ENCODE results near the gene FGFBP1.
"Not testable (repeated sequence)": the region's sequence is repeated elsewhere in the genome, so short reads cannot be mapped to it uniquely, and the experiment has no call there.

FGFBP1 gene

DNA sequence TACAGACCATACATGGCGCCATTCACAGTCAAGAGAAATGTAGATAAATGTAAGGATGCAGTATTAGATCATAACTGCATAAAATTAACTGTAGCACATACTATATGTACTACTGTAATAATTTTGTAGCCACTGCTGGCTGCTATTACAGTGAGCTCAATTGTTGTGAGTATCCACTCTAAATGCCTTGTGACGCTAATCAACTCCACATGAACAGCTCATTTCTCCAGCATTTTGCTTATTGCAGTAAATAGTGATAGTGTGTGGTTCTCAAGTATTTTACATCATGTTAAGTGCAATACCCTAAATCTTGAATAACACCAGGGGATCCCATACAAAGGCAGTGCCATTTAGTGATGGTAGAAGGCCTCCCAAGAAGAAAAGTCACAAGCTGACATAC is 21.2 kb downstream of the FGFBP1 start:
- Histone ChIP-seq H3K4me1 (no peaks in the 10 kb centered on the region), H3K36me3 (ENCODE audit: control insufficient read depth, insufficient read depth, low read length) (no peaks in the 10 kb centered on the region), H3K4me3 (ENCODE audit: low read depth, low read length) (no peak overlapping the region), H3K79me2 (no peaks in the 10 kb centered on the region), H3K9me3 (ENCODE audit: control insufficient read depth, low read length) (no peaks in the 10 kb centered on the region), H3K9ac (no peak overlapping the region), H2AFZ (no peak overlapping the region), H3K4me2 (ENCODE audit: low read length) (no peak overlapping the region), H3K27ac (no peak overlapping the region), H3K27me3 (ENCODE audit: control insufficient read depth, insufficient read depth, low read length) (no peaks in the 10 kb centered on the region)
- TF ChIP-seq, protein P1, sequence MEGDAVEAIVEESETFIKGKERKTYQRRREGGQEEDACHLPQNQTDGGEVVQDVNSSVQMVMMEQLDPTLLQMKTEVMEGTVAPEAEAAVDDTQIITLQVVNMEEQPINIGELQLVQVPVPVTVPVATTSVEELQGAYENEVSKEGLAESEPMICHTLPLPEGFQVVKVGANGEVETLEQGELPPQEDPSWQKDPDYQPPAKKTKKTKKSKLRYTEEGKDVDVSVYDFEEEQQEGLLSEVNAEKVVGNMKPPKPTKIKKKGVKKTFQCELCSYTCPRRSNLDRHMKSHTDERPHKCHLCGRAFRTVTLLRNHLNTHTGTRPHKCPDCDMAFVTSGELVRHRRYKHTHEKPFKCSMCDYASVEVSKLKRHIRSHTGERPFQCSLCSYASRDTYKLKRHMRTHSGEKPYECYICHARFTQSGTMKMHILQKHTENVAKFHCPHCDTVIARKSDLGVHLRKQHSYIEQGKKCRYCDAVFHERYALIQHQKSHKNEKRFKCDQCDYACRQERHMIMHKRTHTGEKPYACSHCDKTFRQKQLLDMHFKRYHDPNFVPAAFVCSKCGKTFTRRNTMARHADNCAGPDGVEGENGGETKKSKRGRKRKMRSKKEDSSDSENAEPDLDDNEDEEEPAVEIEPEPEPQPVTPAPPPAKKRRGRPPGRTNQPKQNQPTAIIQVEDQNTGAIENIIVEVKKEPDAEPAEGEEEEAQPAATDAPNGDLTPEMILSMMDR (IDR thresholded peaks at IDR 0.05) = no peak

DNA sequence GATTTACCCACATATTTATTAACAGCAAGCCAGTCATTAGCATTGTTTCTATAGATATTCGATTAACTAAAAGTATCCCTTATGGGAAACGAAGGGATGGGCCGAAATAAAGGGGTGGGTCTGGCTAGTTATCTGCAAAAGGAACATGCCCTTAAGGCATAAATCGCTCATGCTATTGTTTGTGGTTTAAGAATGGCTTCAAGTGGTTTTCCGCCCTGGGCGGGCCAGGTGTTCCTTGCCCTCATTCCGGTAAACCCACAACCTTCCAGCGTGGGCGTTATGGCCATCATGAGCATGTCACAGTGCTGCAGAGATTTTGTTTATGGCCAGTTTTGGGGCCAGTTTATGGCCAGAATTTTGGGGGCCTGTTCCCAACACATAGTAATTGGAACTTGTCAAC is 22.2 kb downstream of the FGFBP1 start:
- not testable (repeated sequence) for H3K27me3 ChIP-seq (ENCODE audit: control insufficient read depth, insufficient read depth, low read length); H3K4me3 ChIP-seq (ENCODE audit: low read depth, low read length); H3K9ac ChIP-seq; H3K27ac ChIP-seq; H3K9me3 ChIP-seq (ENCODE audit: control insufficient read depth, low read length); H3K4me1 ChIP-seq; H3K79me2 ChIP-seq; H3K4me2 ChIP-seq (ENCODE audit: low read length); H2AFZ ChIP-seq; H3K36me3 ChIP-seq (ENCODE audit: control insufficient read depth, insufficient read depth, low read length)

DNA sequence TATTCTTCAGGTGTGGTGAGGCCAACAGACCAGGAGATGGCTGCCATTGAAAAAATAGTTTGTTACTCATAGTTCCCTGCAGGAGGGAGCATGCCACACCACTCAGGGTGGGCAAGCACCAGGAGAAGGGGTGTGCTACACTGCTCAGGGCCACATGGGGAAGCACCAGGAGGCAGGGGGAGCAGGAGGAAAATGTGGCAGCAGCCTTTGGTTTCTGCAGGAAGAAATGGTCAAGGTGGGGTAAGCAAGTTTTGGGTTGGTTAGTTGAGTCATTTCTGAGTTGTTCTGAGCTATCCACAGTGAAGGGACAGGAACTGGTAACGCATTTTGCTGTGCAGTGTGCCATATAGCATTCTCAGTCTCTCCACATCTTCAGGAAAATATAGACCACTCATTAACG is 23.8 kb downstream of the FGFBP1 start:
- Histone ChIP-seq H3K27me3 (ENCODE audit: control insufficient read depth, insufficient read depth, low read length) (no peaks in the 10 kb centered on the region), H3K27ac (no peak overlapping the region), H3K79me2 (no peaks in the 10 kb centered on the region)

DNA sequence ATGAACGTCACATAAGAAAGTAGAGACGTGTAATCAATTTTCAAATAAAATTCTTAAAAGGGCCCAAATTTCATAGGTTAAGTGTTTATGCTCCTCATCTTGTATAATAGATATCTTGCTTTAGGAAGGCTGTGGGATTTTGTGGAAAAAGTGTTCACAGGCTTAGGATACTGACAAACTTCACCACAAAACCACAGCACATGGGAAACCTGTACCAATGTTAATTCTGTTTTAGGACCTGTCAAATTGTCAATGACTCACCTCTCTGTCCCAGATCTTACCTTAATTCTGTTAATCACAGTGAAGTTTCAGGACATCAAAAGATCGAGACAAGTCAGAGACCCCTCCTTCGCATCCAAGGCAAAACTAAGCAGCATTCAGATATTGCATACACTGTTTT is 24.2 kb downstream of the FGFBP1 start:
- Histone ChIP-seq H3K27ac (no peak overlapping the region), H3K4me3 (ENCODE audit: low read depth, low read length) (no peak overlapping the region), H3K36me3 (ENCODE audit: control insufficient read depth, insufficient read depth, low read length) (no peaks in the 10 kb centered on the region), H3K27me3 (ENCODE audit: control insufficient read depth, insufficient read depth, low read length) (no peaks in the 10 kb centered on the region), H3K4me1 (no peaks in the 10 kb centered on the region), H3K9ac (no peak overlapping the region), H2AFZ (no peak overlapping the region), H3K4me2 (ENCODE audit: low read length) (no peak overlapping the region), H3K79me2 (no peaks in the 10 kb centered on the region), H3K9me3 (ENCODE audit: control insufficient read depth, low read length) (no peaks in the 10 kb centered on the region)
- TF ChIP-seq, protein P1 (IDR thresholded peaks at IDR 0.05) = no peak

More for the DNA sequence above, 23.8 kb downstream of the FGFBP1 start:
- Histone ChIP-seq H3K4me2 (ENCODE audit: low read length) (no peak overlapping the region), H2AFZ (no peak overlapping the region), H3K4me1 (no peaks in the 10 kb centered on the region), H3K36me3 (ENCODE audit: control insufficient read depth, insufficient read depth, low read length) (no peaks in the 10 kb centered on the region), H3K4me3 (ENCODE audit: low read depth, low read length) (no peak overlapping the region), H3K9ac (no peak overlapping the region), H3K9me3 (ENCODE audit: control insufficient read depth, low read length) (no peaks in the 10 kb centered on the region)
- TF ChIP-seq, protein P1 (IDR thresholded peaks at IDR 0.05) = no peak

DNA sequence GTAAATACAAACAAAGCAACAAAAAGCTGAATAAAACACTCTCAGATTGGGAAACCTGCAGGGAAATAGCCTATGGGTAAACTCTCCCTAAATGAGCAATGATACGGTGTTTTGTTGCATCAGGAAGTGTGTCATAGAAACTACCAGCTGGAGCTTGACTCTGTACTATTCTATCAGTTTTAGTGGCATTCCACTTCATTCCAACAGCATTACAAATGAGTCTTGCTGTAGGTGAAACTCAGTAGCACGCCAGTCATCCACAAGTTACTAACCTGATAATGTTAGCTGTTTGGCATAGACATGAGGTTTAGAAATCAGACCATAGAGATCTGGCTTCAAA is 24.9 kb downstream of the FGFBP1 start:
- Histone ChIP-seq H3K36me3 (ENCODE audit: control insufficient read depth, insufficient read depth, low read length) (no peaks in the 10 kb centered on the region), H3K27ac (no peak overlapping the region), H3K4me2 (ENCODE audit: low read length) (no peak overlapping the region), H3K9ac (no peak overlapping the region), H3K9me3 (ENCODE audit: control insufficient read depth, low read length) (no peaks in the 10 kb centered on the region), H3K4me3 (ENCODE audit: low read depth, low read length) (no peak overlapping the region), H3K4me1 (no peaks in the 10 kb centered on the region), H3K79me2 (no peaks in the 10 kb centered on the region), H3K27me3 (ENCODE audit: control insufficient read depth, insufficient read depth, low read length) (no peaks in the 10 kb centered on the region), H2AFZ (no peak overlapping the region)
- TF ChIP-seq, protein P1 (IDR thresholded peaks at IDR 0.05) = no peak
